GM23338 (cell line): ENCODE results near the gene MLEC. TPM values are rescaled to one million over a fixed set of nuclear protein-coding genes. Genes with fewer than 3 reads are reported as not detected.
"Not testable (repeated sequence)": the region's sequence is repeated elsewhere in the genome, so short reads cannot be mapped to it uniquely, and the experiment has no call there.

Experiments used
- ATAC-seq: fragments of 200-7000 bp; cut with Tn5 transposase; 3 replicates; pipeline ENCODE4 v1.9.1; 2020
- DNase-seq: peaks from one replicate; pipeline ENCODE4 v3.0.0-alpha.2; 2015; ENCODE audit warnings: low spot score
- H2AFZ ChIP-seq: fragments of 200-600 bp; sonication (generic); 2 replicates; pipeline ENCODE4 v1.8.0; 2016; ENCODE audit warnings: antibody characterized with exemption, mild to moderate bottlenecking, moderate library complexity
- H3F3A ChIP-seq: fragments of 200-600 bp; sonication (generic); replicated peaks from 2 replicates; pipeline ENCODE4 v1.8.0; 2017; ENCODE audit warnings: antibody characterized with exemption, mixed run types, low read depth
- H3K27ac ChIP-seq: fragments of 200-600 bp; sonication (generic); 2 replicates; pipeline ENCODE4 v1.6.1; 2016; ENCODE audit warnings: low read depth
- H3K27me3 ChIP-seq: fragments of 200-600 bp; sonication (generic); 2 replicates; pipeline ENCODE4 v1.8.0; 2016; ENCODE audit warnings: mild to moderate bottlenecking, mixed run types, moderate library complexity; ENCODE audit not compliant: insufficient read depth
- H3K36me3 ChIP-seq: fragments of 200-600 bp; sonication (generic); 2 replicates; pipeline ENCODE4 v1.8.0; 2016; ENCODE audit warnings: mild to moderate bottlenecking; ENCODE audit not compliant: insufficient read depth
- H3K4me1 ChIP-seq: fragments of 200-600 bp; sonication (generic); 2 replicates; pipeline ENCODE4 v1.8.0; 2016; ENCODE audit warnings: mild to moderate bottlenecking, moderate library complexity; ENCODE audit not compliant: insufficient read depth
- H3K4me2 ChIP-seq: fragments of 200-600 bp; sonication (generic); 2 replicates; pipeline ENCODE4 v1.7.1; 2017; ENCODE audit warnings: mixed run types
- H3K4me3 ChIP-seq: fragments of 200-600 bp; sonication (generic); 2 replicates; pipeline ENCODE4 v1.6.1; 2016; ENCODE audit warnings: mixed run types
- H3K79me2 ChIP-seq: fragments of 200-600 bp; sonication (generic); replicated peaks from 2 replicates; pipeline ENCODE4 v1.8.0; 2017; ENCODE audit warnings: mild to moderate bottlenecking; ENCODE audit not compliant: insufficient read depth
- H3K9me2 ChIP-seq: fragments of 200-600 bp; sonication (generic); 2 replicates; pipeline ENCODE4 v1.8.0; 2017; ENCODE audit not compliant: insufficient read depth
- H4K20me1 ChIP-seq: fragments of 200-600 bp; sonication (generic); replicated peaks from 2 replicates; pipeline ENCODE4 v1.8.0; 2017; ENCODE audit warnings: mild to moderate bottlenecking; ENCODE audit not compliant: insufficient read depth
- H3K27ac Mint-ChIP-seq: 2 replicates; pipeline ENCODE4 v1.8.0; 2020; ENCODE audit warnings: inconsistent platforms, mild to moderate bottlenecking, moderate library complexity, mixed read lengths
- H3K27me3 Mint-ChIP-seq: 3 replicates; pipeline ENCODE4 v1.8.0; 2022; ENCODE audit warnings: low read depth, mild to moderate bottlenecking, moderate library complexity, mixed read lengths, inconsistent platforms; ENCODE audit not compliant: insufficient read depth, poor library complexity
- H3K36me3 Mint-ChIP-seq: 3 replicates; pipeline ENCODE4 v1.8.0; 2021; ENCODE audit warnings: low read depth, mild to moderate bottlenecking, inconsistent platforms, moderate library complexity, mixed read lengths
- H3K4me1 Mint-ChIP-seq: 3 replicates; pipeline ENCODE4 v1.8.0; 2020; ENCODE audit warnings: mild to moderate bottlenecking, inconsistent platforms, mixed read lengths
- H3K4me3 Mint-ChIP-seq: 3 replicates; pipeline ENCODE4 v1.8.0; 2021; ENCODE audit warnings: moderate library complexity, mild to moderate bottlenecking, inconsistent platforms, mixed read lengths
- H3K9me3 Mint-ChIP-seq: 3 replicates; pipeline ENCODE4 v1.8.0; 2020; ENCODE audit warnings: moderate library complexity, mild to moderate bottlenecking, inconsistent platforms, mixed read lengths
- POLR2AphosphoS5 ChIP-seq: IDR thresholded peaks from 2 replicates; pipeline ENCODE4 v1.6.1; 2016; ENCODE audit warnings: antibody characterized with exemption, low read depth
- ZNF331 ChIP-seq: fragments of 250-450 bp; sonication (Bioruptor Pico); IDR thresholded peaks from 2 replicates; pipeline ENCODE4 v1.5.0; 2020; ENCODE audit warnings: low read depth, mild to moderate bottlenecking, moderate library complexity
- ZNF462 ChIP-seq: fragments of 250-450 bp; sonication (Bioruptor Pico); IDR thresholded peaks from 2 replicates; pipeline ENCODE4 v1.5.0; 2020; ENCODE audit warnings: mild to moderate bottlenecking, moderate library complexity
- polyA plus RNA-seq: library from polyadenylated mRNA; unstranded; fragments of >200 nt; fragmentation: Nextera tagmentation; extraction: Ambion mirVana; gene quantifications from 2 replicates; pipeline ENCODE4 v1.2.1, GENCODE V29; 2016
- total RNA-seq: library from RNA; depleted of rRNA; stranded (reverse); fragments of >200 nt; shearing (Covaris generic); gene quantifications from 2 replicates; pipeline ENCODE4 v1.2.3, GENCODE V29; 2014

MLEC gene
- total and polyA plus RNA-seq, 2 experiments from 2014 or later, result 225 to 264 TPM

- H4K20me1 ChIP-seq, result no peaks in the 10 kb centered on the region
- TF ChIP-seq ZNF331 (CRISPR knock-in tag) (no peak), ZNF462 (CRISPR knock-in tag) (no peak), POLR2AphosphoS5 (no peak)
- no peaks in the 10 kb centered on the region for H3K9me3 Mint-ChIP-seq
- H3K27me3 ChIP-seq, result no peaks in the 10 kb centered on the region
- no peaks in the 10 kb centered on the region for H3K36me3 ChIP-seq
- H3K27ac Mint-ChIP-seq, result peak overlapping the region; percentile 81; the same call in 1 of the 2 replicates
- H3F3A ChIP-seq, result peaks cover 6% of the 10 kb centered on the region
- H3K79me2 ChIP-seq, result no peaks in the 10 kb centered on the region
- peak overlapping the region; percentile 75 for H3K4me2 ChIP-seq
- DNase-seq (peak; percentile 52), ATAC-seq (peak; percentile 62)
- peaks cover 4% of the 10 kb centered on the region for H3K27me3 Mint-ChIP-seq
- H2AFZ ChIP-seq, result peak overlapping the region; percentile 84
- H3K36me3 Mint-ChIP-seq, result no peaks in the 10 kb centered on the region
- H3K4me1 ChIP-seq, result peaks cover 32% of the 10 kb centered on the region
- peak overlapping the region; percentile 90 for H3K27ac ChIP-seq
- peaks cover 29% of the 10 kb centered on the region for H3K4me1 Mint-ChIP-seq
- H3K9me2 ChIP-seq, result no peaks in the 10 kb centered on the region
- H3K4me3 Mint-ChIP-seq, result peak overlapping the region; percentile 35; the same call in 2 of the 3 replicates
- H3K4me3 ChIP-seq, result peak overlapping the region; percentile 45
Measured at GRCh38 chr12:120668868-120669840, 17.8 kb upstream of the MLEC start.

- H3K27ac Mint-ChIP-seq, result peak overlapping the region; percentile 76
- not testable (repeated sequence) for H3K27me3 ChIP-seq, H3K4me3 ChIP-seq, H3K36me3 ChIP-seq, H3K9me2 ChIP-seq, H3K4me3 Mint-ChIP-seq, H4K20me1 ChIP-seq, H3K79me2 ChIP-seq, H3K27ac ChIP-seq, H3K36me3 Mint-ChIP-seq, H2AFZ ChIP-seq, H3K4me2 ChIP-seq, DNase-seq, ATAC-seq, H3K9me3 Mint-ChIP-seq, H3F3A ChIP-seq, H3K27me3 Mint-ChIP-seq
- H3K4me1 Mint-ChIP-seq, result peaks cover 29% of the 10 kb centered on the region
- H3K4me1 ChIP-seq, result peaks cover 32% of the 10 kb centered on the region
Measured at GRCh38 chr12:120670237-120670636, 16.7 kb upstream of the MLEC start.
